NCI-H128 (cell line): Measurements from ENCODE around the gene OR14A16.

Experiments used
- DNase-seq: peaks from one replicate; lab custom pipeline; 2025; ENCODE audit not compliant: unreplicated experiment; lab: John Stamatoyannopoulos, UW

The OR14A16 gene

GRCh38 chr1:247824023-247824422 is at the start of gene OR14A16:
Gene OR14A16 (minus strand): TSS chr1:247824119. CDS start chr1:247815729, 8,390 bp downstream.
- no peak for DNase-seq

DNA sequence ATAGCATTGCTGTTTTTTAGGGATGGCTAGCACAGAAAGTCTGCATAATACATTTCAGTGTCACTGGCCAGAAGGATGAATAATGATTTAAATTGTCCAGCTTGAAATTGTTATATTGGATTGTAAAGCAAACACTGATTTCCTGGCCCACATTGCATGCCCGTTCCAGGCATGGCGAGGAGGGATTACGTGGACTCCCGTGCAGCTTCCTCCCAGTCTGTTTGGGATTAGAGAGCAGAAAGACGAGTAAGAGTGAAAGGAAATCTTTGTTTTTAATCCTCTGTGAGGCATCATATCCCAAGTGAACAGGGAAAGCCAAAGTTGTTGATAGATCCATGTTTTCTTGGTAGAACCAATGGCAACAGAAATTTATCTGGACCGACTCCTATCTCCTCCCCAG is 41.5 kb upstream of the OR14A16 start:
- DNase-seq, result no peak

- no peak for DNase-seq
Observed at GRCh38 chr1:247864644-247865043, 40.7 kb upstream of the OR14A16 start.

DNA sequence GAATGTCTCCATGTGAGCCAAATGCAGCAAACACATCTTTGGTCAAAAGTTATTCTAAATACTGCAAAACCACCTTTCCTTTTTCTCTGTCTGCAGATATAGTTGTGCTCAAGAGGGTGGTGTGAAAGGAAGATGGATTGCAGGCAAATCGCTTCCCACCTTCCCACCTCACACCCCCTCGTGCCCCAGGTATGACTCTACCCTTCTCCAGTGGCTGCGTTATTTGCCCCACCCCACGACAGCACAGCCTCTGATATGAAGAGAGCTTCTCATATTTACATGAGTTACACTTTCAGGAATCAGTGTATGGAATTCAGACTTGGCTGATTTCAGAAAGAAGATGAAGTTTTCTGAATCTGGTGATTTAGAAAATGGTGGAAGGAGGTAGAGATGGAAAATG is 38.8 kb upstream of the OR14A16 start:
- no peak for DNase-seq

DNA sequence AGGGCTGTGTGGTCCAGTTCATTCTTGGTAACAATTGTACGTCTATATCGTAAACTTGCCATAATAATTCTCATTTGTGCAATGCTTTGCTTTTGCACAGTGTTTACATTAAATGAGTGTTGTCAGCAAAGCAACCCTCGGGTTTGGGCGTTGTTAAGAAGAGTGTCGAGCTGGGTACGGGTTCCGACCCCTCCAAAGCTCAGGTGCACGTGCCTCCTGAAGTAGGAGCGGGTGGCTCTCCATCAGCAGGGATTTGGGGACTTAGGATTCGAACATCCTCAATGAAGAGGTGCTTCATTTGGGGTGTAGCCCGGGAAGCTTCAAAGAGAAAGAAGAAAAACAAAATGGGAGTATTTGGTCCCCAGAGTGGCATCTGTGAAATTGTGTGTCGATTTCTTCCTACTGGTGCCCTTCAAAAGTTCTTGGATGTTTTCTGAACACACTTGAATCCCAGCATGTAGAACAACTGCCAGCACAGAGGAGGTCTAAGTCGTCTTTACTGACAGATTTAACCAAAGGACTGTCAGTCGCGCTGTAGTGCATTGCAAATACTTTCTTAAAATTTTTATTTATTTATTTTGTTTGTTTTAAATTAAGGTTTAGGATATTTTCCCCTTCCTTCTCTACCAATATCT is 34.2 kb upstream of the OR14A16 start:
- DNase-seq, result no peak

DNA sequence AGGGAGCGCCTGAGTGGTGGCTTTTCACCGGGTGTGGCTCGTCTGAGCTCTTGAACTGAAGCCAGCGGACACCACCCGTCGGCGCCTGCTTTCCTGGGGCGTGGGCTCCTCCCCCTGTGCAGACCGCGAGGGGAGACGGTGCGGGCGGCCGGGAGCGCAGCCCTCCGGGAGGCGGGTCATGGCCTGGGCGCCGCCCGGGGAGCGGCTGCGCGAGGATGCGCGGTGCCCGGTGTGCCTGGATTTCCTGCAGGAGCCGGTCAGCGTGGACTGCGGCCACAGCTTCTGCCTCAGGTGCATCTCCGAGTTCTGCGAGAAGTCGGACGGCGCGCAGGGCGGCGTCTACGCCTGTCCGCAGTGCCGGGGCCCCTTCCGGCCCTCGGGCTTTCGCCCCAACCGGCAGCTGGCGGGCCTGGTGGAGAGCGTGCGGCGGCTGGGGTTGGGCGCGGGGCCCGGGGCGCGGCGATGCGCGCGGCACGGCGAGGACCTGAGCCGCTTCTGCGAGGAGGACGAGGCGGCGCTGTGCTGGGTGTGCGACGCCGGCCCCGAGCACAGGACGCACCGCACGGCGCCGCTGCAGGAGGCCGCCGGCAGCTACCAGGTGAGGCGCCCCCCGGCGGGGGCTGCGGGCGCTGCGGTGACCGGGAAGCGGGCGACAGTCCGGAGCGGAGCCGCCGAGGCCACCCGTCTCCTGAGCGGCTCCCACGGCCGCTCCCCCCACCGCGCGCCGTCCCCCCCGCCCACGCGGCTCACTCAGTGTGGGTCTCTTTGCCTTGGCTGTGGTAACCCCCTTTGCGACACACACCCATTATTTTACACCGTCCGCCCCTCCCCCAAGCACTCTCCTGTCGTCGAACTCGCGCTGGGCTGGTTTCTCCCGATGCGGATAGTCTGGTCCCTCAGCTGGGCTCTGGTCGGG is 33.4 kb upstream of the OR14A16 start, which contains the start of gene TRIM58:
TSS of gene TRIM58 (plus strand) at position 119 of the 916 bp plus-strand sequence. CDS start at position 179, 60 bp downstream.
- DNase-seq, result no peak

DNA sequence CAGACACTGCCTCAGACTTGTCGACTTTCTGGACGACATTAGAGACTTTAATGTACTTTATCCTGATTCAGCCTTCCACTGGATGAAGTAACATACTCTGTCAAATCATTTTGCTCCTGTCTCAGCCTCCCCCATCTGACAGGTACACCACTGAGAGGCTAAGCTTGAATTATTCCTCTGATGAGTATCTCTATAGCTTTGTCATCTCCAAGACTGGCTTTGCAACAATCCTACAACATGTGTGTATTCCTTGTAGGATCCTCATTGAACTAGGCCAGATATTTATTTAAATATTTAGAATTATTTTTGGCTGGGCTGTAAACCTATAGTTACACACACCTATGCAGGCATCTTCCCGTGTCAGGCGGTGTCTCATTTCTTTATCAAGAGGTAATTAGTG is 32.0 kb upstream of the OR14A16 start:
- no peak for DNase-seq

DNA sequence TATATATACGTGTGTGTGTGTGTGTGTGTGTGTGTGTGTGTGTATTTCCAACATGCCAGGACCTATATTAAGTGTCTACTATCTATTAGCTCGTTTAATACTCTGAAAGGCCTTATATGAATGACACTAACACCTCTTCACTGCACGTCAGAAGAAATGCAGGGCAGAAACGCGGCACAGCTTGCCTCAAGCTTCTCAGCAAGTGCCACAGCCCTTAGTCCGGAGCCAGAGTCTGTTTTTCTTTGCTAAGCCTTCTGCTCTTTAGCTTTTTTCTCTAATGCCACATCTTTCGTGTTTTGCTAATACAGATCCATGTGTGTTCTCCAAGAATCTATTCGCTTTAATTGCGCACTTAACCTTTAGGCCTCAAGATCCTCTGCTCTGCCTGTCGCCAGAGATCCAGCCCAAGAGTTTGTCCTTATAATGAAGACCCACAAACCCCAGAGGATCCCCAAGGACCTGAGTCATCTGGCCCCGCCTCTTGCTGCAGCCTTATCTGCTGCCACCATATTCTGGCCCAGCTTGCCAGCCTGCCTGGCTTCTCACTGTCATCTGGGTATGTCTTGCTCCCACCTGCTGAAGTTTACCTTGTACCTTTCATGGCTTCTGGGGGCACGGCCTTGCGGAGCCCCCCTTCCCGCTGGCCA is 31.1 kb upstream of the OR14A16 start:
- DNase-seq, result no peak

DNA sequence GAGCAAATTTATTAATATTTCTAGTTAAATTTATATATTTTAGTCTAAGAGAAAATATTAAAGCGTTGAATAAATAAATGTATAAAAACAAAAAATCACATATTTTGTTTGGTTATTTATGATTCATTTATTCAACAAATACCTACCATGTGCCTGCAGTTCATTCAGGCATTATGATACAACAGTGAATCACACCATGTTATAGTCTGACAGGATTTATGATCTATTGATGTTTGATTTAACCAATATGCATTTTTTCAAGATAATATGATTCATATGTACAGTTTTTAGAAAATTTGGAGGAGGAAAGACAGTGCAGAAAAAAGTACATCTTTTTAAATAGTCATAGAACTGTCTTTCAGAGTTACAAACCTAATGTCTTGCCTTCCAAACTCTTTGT is 25.7 kb upstream of the OR14A16 start:
- DNase-seq, result no peak

DNA sequence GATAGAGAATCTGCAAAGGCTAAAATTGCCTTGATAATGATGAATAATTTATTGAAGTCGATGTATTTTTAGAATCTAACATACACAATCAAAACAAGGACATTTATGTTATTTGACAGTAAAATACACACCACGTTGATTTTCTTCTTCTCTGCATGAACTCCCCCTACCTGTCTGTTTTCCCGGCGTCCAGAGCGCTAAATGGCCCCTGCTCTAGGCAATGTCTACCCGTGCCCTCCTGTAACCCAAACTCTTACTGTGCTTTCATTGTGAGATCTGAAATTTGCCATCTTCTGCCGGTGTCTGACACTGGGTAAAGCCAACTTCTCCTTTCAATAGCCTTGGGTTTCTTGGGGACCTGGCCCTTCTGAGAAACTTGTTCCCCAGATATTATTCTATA is 24.4 kb upstream of the OR14A16 start:
- DNase-seq, result no peak

GRCh38 chr1:247845693-247846017 is 21.7 kb upstream of the OR14A16 start:
- DNase-seq, result no peak

GRCh38 chr1:247845011-247845692 is 21.2 kb upstream of the OR14A16 start:
- DNase-seq, result no peak

DNA sequence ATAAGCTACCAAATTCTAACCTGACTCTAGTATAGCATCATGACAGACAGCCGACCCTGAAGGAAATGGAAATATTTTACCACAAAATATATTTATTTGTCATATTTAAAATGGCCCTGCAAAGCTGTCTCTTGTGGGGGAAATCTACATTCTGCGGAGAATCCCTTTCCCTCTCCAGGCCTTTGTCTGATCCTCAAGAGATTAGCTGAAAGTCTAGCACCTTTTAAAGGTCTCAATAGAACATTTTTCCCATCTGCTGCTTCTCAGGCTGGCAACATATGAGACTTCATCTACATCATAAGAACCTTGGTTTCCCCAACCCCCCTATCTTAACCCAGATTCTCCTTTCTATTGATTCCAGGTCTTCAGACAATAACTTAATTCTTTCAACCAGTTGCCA is 19.5 kb upstream of the OR14A16 start:
- no peak for DNase-seq

DNA sequence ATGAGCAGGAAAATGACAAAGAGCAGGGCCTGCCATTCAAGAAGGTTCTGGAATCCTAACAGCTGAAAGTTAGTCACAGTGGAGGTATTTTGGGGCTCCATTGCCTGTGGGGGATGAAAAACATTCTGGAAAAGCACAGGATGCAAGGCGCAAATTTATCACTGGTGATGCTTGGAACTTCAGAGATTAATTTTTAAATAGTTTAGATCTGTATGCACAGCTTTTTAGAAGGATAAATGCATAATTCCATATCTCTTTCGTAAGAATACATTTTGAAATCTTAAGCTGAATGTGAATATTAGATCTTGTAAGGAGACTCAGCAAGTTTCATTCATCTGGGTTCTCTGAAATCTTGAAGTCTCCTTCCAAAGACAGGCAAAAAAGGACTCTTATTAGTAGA is 17.9 kb upstream of the OR14A16 start, which contains the start of gene OR11L1:
TSS of gene OR11L1 (minus strand) at position 101 of the 400 bp plus-strand sequence. CDS start at position 101, 0 bp downstream.
- no peak for DNase-seq

- no peak for DNase-seq
Observed at GRCh38 chr1:247840818-247841217, 16.9 kb upstream of the OR14A16 start.

- no peak for DNase-seq
Observed at GRCh38 chr1:247833601-247834000, 9.7 kb upstream of the OR14A16 start.

DNA sequence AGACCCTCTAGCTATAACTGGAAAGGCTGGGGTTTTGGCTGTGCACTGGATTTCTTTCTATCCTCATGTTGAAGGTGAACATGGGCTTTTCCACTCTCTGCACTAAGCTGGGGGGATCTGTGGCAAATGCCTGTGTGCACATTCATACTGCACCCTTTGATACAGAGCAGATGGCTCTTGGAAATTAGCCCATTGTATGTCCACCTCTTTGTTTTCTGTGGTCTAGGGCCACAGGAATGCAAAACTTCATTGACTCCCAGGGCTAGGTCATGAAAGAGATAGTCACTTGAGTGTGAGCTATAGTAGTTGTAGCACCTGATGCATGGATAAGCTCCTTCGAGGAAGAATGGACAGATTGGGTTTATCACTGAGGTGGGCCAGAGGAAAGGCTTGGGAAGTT is 5.7 kb upstream of the OR14A16 start:
- no peak for DNase-seq

GRCh38 chr1:247825362-247825761 is 1.4 kb upstream of the OR14A16 start:
- no peak for DNase-seq

DNA sequence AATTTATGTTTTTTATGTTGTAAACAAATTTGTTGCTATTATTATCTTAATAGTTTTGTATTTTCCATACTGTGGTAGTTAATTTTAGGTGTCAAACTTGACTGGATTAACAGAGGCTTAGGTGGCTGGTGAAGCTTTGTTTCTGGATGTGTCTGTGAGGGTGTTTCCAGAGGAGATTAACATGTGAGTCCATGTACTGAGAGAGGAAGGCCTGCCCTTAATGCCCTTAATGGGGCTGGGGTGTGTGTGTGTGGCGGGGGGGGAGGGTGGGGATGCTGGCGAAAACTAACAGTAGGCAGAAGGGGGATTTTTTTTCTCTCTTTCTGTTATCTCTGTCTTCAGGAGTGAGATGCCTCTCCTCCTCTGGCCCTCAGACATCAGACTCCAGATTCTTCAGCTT is 1.9 kb downstream of the OR14A16 start:
- no peak for DNase-seq

DNA sequence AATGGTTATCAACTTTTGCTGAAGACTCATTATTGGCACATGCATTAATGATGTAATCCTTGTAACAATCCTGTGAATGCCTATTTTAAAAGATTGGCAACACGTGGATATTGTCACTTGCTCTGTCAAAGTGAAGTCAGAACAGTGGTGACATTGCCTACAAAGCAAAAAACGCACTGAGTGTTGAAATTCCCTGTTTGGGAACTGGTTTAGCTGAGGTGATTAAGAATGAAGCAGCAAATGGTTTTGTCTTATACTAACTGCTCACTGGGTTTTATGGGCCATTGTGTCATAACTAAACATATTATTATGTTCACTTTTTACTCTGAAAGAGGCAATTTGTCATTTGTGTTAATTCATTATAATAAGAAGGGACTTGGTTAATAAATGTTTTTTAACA is 11.3 kb downstream of the OR14A16 start:
- DNase-seq, result no peak

- no peak for DNase-seq
Observed at GRCh38 chr1:247797518-247797917, 26.4 kb downstream of the OR14A16 start.
